CD4-positive, alpha-beta T cell (primary cell): ENCODE results near the gene MCAT. TPM values are rescaled to one million over a fixed set of nuclear protein-coding genes. Genes with fewer than 3 reads are reported as not detected.

Source experiments
- ATAC-seq: fragments of 200-7000 bp; cut with Tn5 transposase; one replicate; pipeline ENCODE4 v1.10.0; 2022; ENCODE audit warnings: mild to moderate bottlenecking; ENCODE audit not compliant: poor library complexity
- CTCF ChIA-PET: fragments of 350-600 bp; sonication (Branson Sonifier 250); formaldehyde crosslinking; loops from one replicate; lab custom pipeline; 2021; ENCODE audit warnings: antibody characterized with exemption, inconsistent platforms; lab: Charles Lee
- POLR2A ChIA-PET: fragments of 350-600 bp; sonication (Branson Sonifier 250); formaldehyde crosslinking; loops from one replicate; lab custom pipeline; 2021; ENCODE audit warnings: antibody characterized with exemption, inconsistent platforms; lab: Charles Lee
- DNase-seq, 14 experiments: peaks; one replicate each; pipeline ENCODE4 v3.0.0-alpha.2; 2013 to 2020; ENCODE audit warnings: mixed read lengths in 2 of 14
- H3K27ac ChIP-seq, 2 donors: one replicate each; pipeline versions ENCODE4 v1.5.1 to v1.7.0; 2013; ENCODE audit warnings: low read length in 2 of 2, low read depth in 1 of 2, mild to moderate bottlenecking in 1 of 2
- H3K27me3 ChIP-seq, 2 experiments: 1 replicate in 1 of 2; 2 replicates in 1 of 2; pipeline versions ENCODE4 v1.6.1 to v1.7.0; 2013; ENCODE audit warnings: low read length in 2 of 2, control low read depth in 1 of 2, mild to moderate bottlenecking in 1 of 2, moderate library complexity in 1 of 2; ENCODE audit not compliant: insufficient read depth in 2 of 2, control insufficient read depth in 1 of 2
- H3K36me3 ChIP-seq: one replicate; pipeline ENCODE4 v1.6.1; 2013; ENCODE audit warnings: low read length, control low read depth; ENCODE audit not compliant: insufficient read depth
- H3K4me1 ChIP-seq: one replicate; pipeline ENCODE4 v1.6.1; 2013; ENCODE audit warnings: low read length, control low read depth; ENCODE audit not compliant: insufficient read depth
- H3K4me3 ChIP-seq: one replicate; pipeline ENCODE4 v1.5.1; 2013; ENCODE audit warnings: mild to moderate bottlenecking, low read length, moderate library complexity
- H3K9me3 ChIP-seq, 2 experiments: 1 replicate in 1 of 2; 2 replicates in 1 of 2; pipeline versions ENCODE4 v1.6.1 to v1.7.0; 2013; ENCODE audit warnings: low read length in 2 of 2, mild to moderate bottlenecking in 2 of 2, control low read depth in 1 of 2, moderate library complexity in 1 of 2; ENCODE audit not compliant: control insufficient read depth in 1 of 2, insufficient read depth in 1 of 2
- H3K27ac Mint-ChIP-seq: one replicate; pipeline ENCODE4 v1.8.0; 2020; ENCODE audit warnings: mixed read lengths
- H3K27me3 Mint-ChIP-seq: one replicate; pipeline ENCODE4 v1.8.0; 2021; ENCODE audit warnings: mixed read lengths
- H3K36me3 Mint-ChIP-seq: one replicate; pipeline ENCODE4 v1.8.0; 2021; ENCODE audit warnings: low read depth, mixed read lengths
- H3K4me1 Mint-ChIP-seq: one replicate; pipeline ENCODE4 v1.8.0; 2021; ENCODE audit warnings: low read depth, mixed read lengths
- H3K4me3 Mint-ChIP-seq: one replicate; pipeline ENCODE4 v1.8.0; 2020; ENCODE audit warnings: mild to moderate bottlenecking, mixed read lengths
- H3K9me3 Mint-ChIP-seq: one replicate; pipeline ENCODE4 v1.8.0; 2020; ENCODE audit warnings: mixed read lengths
- CTCF ChIP-seq: fragments of 200-600 bp; IDR thresholded peaks from one replicate; pipeline ENCODE4 v1.8.0; 2022; ENCODE audit warnings: antibody characterized with exemption, mild to moderate bottlenecking
- intact Hi-C, 2 experiments: fragments of 100-400 bp; cut with DNase I in 1 of 2; cut with micrococcal nuclease in 1 of 2; formaldehyde crosslinking; loops; one replicate each; pipeline versions ENCODE4 v1.15.1 to v1.9.0; 2023 to 2025; cut with DNase I, micrococcal nuclease
- total RNA-seq, 174 experiments: library from RNA in 2 of 174; stranded (reverse) in 2 of 174; gene quantifications; one replicate each; pipeline ENCODE4 v1.2.3 and lab custom pipeline; 2021 to 2026

The MCAT gene
- total RNA-seq, 2 experiments from 2014 or later, result 16.1 to 18.0 TPM

GRCh38 chr22:43185860-43186261, 42.7 kb upstream of the MCAT start:
- no peak overlapping the region for H3K27ac ChIP-seq
- ChIA-PET POLR2A (interaction anchor here (1.0 to 2.6 kb wide), 2 partner anchors 33 to 570 kb away, joined by 3 to 20 read pairs; no protein-coding TSS in a partner anchor), CTCF (no interaction called here)
- Mint-ChIP-seq H3K9me3 (no peaks in the 10 kb centered on the region), H3K27me3 (no peaks in the 10 kb centered on the region), H3K4me3 (peak overlapping the region; percentile 77), H3K27ac (peak overlapping the region; percentile 74), H3K36me3 (no peaks in the 10 kb centered on the region), H3K4me1 (peaks cover 25% of the 10 kb centered on the region)
- ATAC-seq (no peak), DNase-seq (no peak)
- H3K9me3 ChIP-seq, result no peaks in the 10 kb centered on the region
- H3K36me3 ChIP-seq, result peaks cover 5% of the 10 kb centered on the region
- peaks cover 28% of the 10 kb centered on the region for H3K4me1 ChIP-seq
- H3K4me3 ChIP-seq, result peak overlapping the region; percentile 60
- no peak for TF ChIP-seq CTCF
- H3K27me3 ChIP-seq, result no peaks in the 10 kb centered on the region
- intact Hi-C loops, result loop anchor here (1.0 to 5.0 kb wide), 9 partner anchors 34 to 571 kb away; partner anchors contain the start of genes BIK (in 2 of the 2), ARFGAP3 (in 1 of the 2), MCAT (in 1 of the 2) and POLDIP3 (in 1 of the 2)

GRCh38 chr22:43183496-43184277, 40.5 kb upstream of the MCAT start:
- Histone ChIP-seq H3K4me3 (no peak overlapping the region), H3K27ac (no peak overlapping the region), H3K4me1 (peaks cover 28% of the 10 kb centered on the region), H3K27me3 (no peaks in the 10 kb centered on the region), H3K9me3 (no peaks in the 10 kb centered on the region), H3K36me3 (peaks cover 19% of the 10 kb centered on the region)
- ChIA-PET CTCF (no interaction called here), POLR2A (no interaction called here)
- no peak overlapping the region for H3K4me3 Mint-ChIP-seq
- H3K9me3 Mint-ChIP-seq, result no peaks in the 10 kb centered on the region
- no peaks in the 10 kb centered on the region for H3K27me3 Mint-ChIP-seq
- intact Hi-C loops, result no loop called here
- DNase-seq (no peak), ATAC-seq (no peak)
- no peak for TF ChIP-seq CTCF
- peaks cover 10% of the 10 kb centered on the region for H3K36me3 Mint-ChIP-seq
- H3K4me1 Mint-ChIP-seq, result peaks cover 25% of the 10 kb centered on the region
- peak overlapping the region; percentile 70 for H3K27ac Mint-ChIP-seq

- intact Hi-C loops, result no loop called here
- no peak for ATAC-seq
- peaks cover 20% of the 10 kb centered on the region for H3K4me1 Mint-ChIP-seq
- H3K9me3 ChIP-seq, result no peaks in the 10 kb centered on the region
- no peaks in the 10 kb centered on the region for H3K27me3 ChIP-seq
- ChIA-PET POLR2A (no interaction called here), CTCF (no interaction called here)
- no peak overlapping the region for H3K4me3 Mint-ChIP-seq
- H3K4me1 ChIP-seq, result peaks cover 21% of the 10 kb centered on the region
- H3K27ac Mint-ChIP-seq, result no peak overlapping the region
- no peaks in the 10 kb centered on the region for H3K9me3 Mint-ChIP-seq
- H3K27me3 Mint-ChIP-seq, result no peaks in the 10 kb centered on the region
- H3K36me3 Mint-ChIP-seq, result peaks cover 12% of the 10 kb centered on the region
- TF ChIP-seq CTCF, result no peak
- no peak for DNase-seq
- peaks cover 23% of the 10 kb centered on the region for H3K36me3 ChIP-seq
- H3K4me3 ChIP-seq, result no peak overlapping the region
- no peak overlapping the region for H3K27ac ChIP-seq
Measured at GRCh38 chr22:43182726-43183125, 39.5 kb upstream of the MCAT start.
